GM18861 (cell line): ENCODE data around the gene RAB1B.
"Not testable (repeated sequence)": the region's sequence is repeated elsewhere in the genome, so short reads cannot be mapped to it uniquely, and the experiment has no call there.

Experiments
- ATAC-seq: cut with Tn5 transposase; IDR thresholded peaks from one replicate; pipeline ENCODE4 v1.9.1; 2021; ENCODE audit not compliant: unreplicated experiment

Gene RAB1B

GRCh38 chr11:66239511-66239910 lies 28.9 kb upstream of the RAB1B start:
- ATAC-seq, result no peak

GRCh38 chr11:66239998-66240780 lies 28.2 kb upstream of the RAB1B start:
- no peak for ATAC-seq

- ATAC-seq, result no peak
These were observed 27.7 kb upstream of the RAB1B start for GRCh38 chr11:66240781-66241136.

- ATAC-seq, result no peak
These were observed 26.2 kb upstream of the RAB1B start for GRCh38 chr11:66242095-66242765.

GRCh38 chr11:66243782-66244535 lies 24.5 kb upstream of the RAB1B start:
- ATAC-seq, result no peak

- no peak for ATAC-seq
These were observed 21.1 kb upstream of the RAB1B start for GRCh38 chr11:66247295-66247694.

- ATAC-seq, result no peak
These were observed 20.6 kb upstream of the RAB1B start for GRCh38 chr11:66247801-66248200.

GRCh38 chr11:66248903-66249302 lies 19.5 kb upstream of the RAB1B start:
- ATAC-seq, result no peak

- no peak for ATAC-seq
These were observed 16.6 kb upstream of the RAB1B start for GRCh38 chr11:66251809-66252208.

GRCh38 chr11:66253081-66253480 lies 15.4 kb upstream of the RAB1B start:
- ATAC-seq, result not testable (repeated sequence)

- no peak for ATAC-seq
These were observed 10.0 kb upstream of the RAB1B start for GRCh38 chr11:66258473-66258893.

GRCh38 chr11:66259225-66259624 lies 9.2 kb upstream of the RAB1B start:
- ATAC-seq, result no peak

GRCh38 chr11:66259956-66260355 lies 8.5 kb upstream of the RAB1B start:
- ATAC-seq, result no peak

GRCh38 chr11:66261578-66261977 lies 6.9 kb upstream of the RAB1B start:
- no peak for ATAC-seq

GRCh38 chr11:66262191-66262590 lies 6.2 kb upstream of the RAB1B start:
- ATAC-seq, result no peak

GRCh38 chr11:66262696-66263095 lies 5.7 kb upstream of the RAB1B start:
- no peak for ATAC-seq

- ATAC-seq, result no peak
These were observed 5.2 kb upstream of the RAB1B start for GRCh38 chr11:66263231-66263630.

- no peak for ATAC-seq
These were observed 4.7 kb upstream of the RAB1B start for GRCh38 chr11:66263785-66264184.

GRCh38 chr11:66264383-66264782 lies 4.1 kb upstream of the RAB1B start:
- ATAC-seq, result no peak

- no peak for ATAC-seq
These were observed 3.5 kb upstream of the RAB1B start for GRCh38 chr11:66264914-66265313.

GRCh38 chr11:66265531-66266377 lies 2.7 kb upstream of the RAB1B start:
- ATAC-seq, result no peak
